Measurements from ENCODE around the gene POLE3.
A peak's percentile ranks its signal among the peaks of the same experiment; 100 is the strongest.
"Not testable (repeated sequence)": the region's sequence is repeated elsewhere in the genome, so short reads cannot be mapped to it uniquely, and the experiment has no call there.

Gene POLE3

GRCh38 chr9:113376634-113377567 lies 33.6 kb downstream of the POLE3 start, which contains the start of gene HDHD3:
TSS of gene HDHD3 (minus strand) at chr9:113376986. CDS start at chr9:113374354, 2,632 bp downstream.
- peak in 55 of 56 donors; percentile 10 to 88 (median 57) for DNase-seq

- DNase-seq = no peak
Observed at GRCh38 chr9:113375057-113376023, 35.1 kb downstream of the POLE3 start.

- DNase-seq = no peak
Observed at GRCh38 chr9:113373676-113374392, 36.6 kb downstream of the POLE3 start.

- DNase-seq = no peak
Observed at GRCh38 chr9:113373256-113373655, 37.2 kb downstream of the POLE3 start.

GRCh38 chr9:113372059-113372458 lies 38.4 kb downstream of the POLE3 start:
- DNase-seq = no peak

GRCh38 chr9:113370806-113371325 lies 39.6 kb downstream of the POLE3 start:
- no peak for DNase-seq

- DNase-seq = no peak
Observed at GRCh38 chr9:113369855-113370140, 40.7 kb downstream of the POLE3 start.

GRCh38 chr9:113368982-113369854 lies 41.3 kb downstream of the POLE3 start:
- no peak for DNase-seq

- no peak for DNase-seq
Observed at GRCh38 chr9:113368348-113368981, 42.0 kb downstream of the POLE3 start.

- not testable (repeated sequence) for DNase-seq
Observed at GRCh38 chr9:113365652-113366051, 44.8 kb downstream of the POLE3 start.

- DNase-seq = no peak
Observed at GRCh38 chr9:113364951-113365350, 45.5 kb downstream of the POLE3 start.

GRCh38 chr9:113363336-113363735 lies 47.1 kb downstream of the POLE3 start:
- no peak for DNase-seq

GRCh38 chr9:113361304-113362018 lies 49.0 kb downstream of the POLE3 start:
- peak in 29 of 56 donors; percentile 8 to 85 (median 49) for DNase-seq

GRCh38 chr9:113360242-113360842 lies 50.1 kb downstream of the POLE3 start:
- DNase-seq = no peak

GRCh38 chr9:113359385-113359784 lies 51.1 kb downstream of the POLE3 start:
- DNase-seq = no peak
